ENCODE measurements around the gene RIMS4. TPM values are rescaled to one million over a fixed set of nuclear protein-coding genes. Genes with fewer than 3 reads are reported as not detected.

Gene RIMS4
- total RNA-seq (10 to 100 TPM in 2 of 7 donors, 1 to 10 TPM in 4, under 1 TPM in 1; 0.95 to 17.2 (median 6.8) TPM), polyA plus RNA-seq (1 to 10 TPM; 2.4 to 3.0 TPM)
- long read RNA-seq, donor 1, partial matches to known transcripts = 0 of 19 reads
- long read RNA-seq, donor 1, other reads (novel, unspliced or antisense) = 19 of 19 reads
- long read RNA-seq, donor 2, full-length matches to known transcripts = 8 of 8 reads
- long read RNA-seq, donor 2, partial matches to known transcripts = 0 of 8 reads
- long read RNA-seq, donor 2, other reads (novel, unspliced or antisense) = 0 of 8 reads
- long read RNA-seq, donor 3, full-length matches to known transcripts = 8 of 28 reads
- long read RNA-seq, donor 3, partial matches to known transcripts = 1 of 28 reads
- long read RNA-seq, donor 3, other reads (novel, unspliced or antisense) = 19 of 28 reads

DNA sequence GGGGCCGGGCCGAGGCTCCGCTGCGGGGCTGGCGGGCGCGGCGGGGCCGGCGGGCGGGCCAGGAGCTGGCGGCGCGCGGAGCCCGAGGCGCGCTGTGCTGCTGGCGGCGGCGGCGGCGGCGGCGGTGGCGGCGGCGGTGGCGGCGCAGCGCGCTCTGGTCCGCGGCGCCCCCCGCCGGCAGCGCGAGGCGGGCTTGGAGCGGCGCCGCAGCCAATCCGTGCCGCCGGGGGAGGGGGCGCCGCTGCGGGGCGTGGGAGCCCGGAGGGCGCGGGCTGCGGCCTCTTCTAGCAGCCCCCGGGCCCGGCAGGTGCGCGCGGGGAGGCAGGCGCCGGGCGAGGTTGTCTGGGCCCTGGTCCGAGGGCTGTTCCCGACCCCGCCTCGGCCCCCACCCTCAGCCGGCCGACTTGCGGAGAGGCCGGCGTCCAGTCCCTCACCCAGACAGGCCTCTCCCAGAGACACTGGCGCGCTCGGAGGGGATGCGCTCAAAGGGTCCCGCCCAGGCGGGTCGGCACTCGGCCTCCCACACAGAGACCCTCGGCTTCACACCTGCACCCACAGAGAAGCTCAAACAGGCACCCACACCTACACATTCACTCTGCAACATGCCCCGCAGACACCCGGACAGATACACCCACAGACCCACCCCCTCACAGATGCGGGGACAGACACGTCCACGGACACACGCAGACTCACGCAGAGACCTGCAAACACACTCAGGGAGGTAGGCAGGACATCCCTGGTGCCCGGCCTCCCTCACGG lies at the start of gene RIMS4:
TSS of gene RIMS4 (minus strand) at position 156 of the 759 bp plus-strand sequence. CDS start 275 bp downstream, outside the sequence.
- no peaks in the 10 kb centered on the region for H3K27me3 ChIP-seq
- no peak within 1 kb of the TSS for H3K27ac ChIP-seq
- 4 to 8% (median 4%) methylated on average over 42 to 75 of the region's 89 CpGs for WGBS, 3 donors
- H3K9me3 ChIP-seq = peaks cover 0 to 17% of the 10 kb centered on the region in 2 donors
- H3K36me3 ChIP-seq = no peaks in the 10 kb centered on the region
- H3K4me1 ChIP-seq (ENCODE audit: insufficient read depth) = no peaks in the 10 kb centered on the region
- no peak within 1 kb of the TSS for H3K4me3 ChIP-seq
- intact Hi-C loops (cut with DNase I) = no loop called here
- DNase-seq = peak in 2 of 5 donors; percentile 25 to 48
- TF ChIP-seq POLR2A (IDR thresholded peaks at IDR 0.05) (no peak), EP300 (IDR thresholded peaks at IDR 0.05) (no peak)

- H3K27me3 ChIP-seq = no peaks in the 10 kb centered on the region
- no peak for TF ChIP-seq EP300 (IDR thresholded peaks at IDR 0.05)
- TF ChIP-seq, protein P1, sequence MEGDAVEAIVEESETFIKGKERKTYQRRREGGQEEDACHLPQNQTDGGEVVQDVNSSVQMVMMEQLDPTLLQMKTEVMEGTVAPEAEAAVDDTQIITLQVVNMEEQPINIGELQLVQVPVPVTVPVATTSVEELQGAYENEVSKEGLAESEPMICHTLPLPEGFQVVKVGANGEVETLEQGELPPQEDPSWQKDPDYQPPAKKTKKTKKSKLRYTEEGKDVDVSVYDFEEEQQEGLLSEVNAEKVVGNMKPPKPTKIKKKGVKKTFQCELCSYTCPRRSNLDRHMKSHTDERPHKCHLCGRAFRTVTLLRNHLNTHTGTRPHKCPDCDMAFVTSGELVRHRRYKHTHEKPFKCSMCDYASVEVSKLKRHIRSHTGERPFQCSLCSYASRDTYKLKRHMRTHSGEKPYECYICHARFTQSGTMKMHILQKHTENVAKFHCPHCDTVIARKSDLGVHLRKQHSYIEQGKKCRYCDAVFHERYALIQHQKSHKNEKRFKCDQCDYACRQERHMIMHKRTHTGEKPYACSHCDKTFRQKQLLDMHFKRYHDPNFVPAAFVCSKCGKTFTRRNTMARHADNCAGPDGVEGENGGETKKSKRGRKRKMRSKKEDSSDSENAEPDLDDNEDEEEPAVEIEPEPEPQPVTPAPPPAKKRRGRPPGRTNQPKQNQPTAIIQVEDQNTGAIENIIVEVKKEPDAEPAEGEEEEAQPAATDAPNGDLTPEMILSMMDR (IDR thresholded peaks at IDR 0.05) = no peak
- no peak for TF ChIP-seq POLR2A (IDR thresholded peaks at IDR 0.05)
- intact Hi-C loops (cut with DNase I) = no loop called here
- H3K4me1 ChIP-seq (ENCODE audit: insufficient read depth) = peaks cover 4% of the 10 kb centered on the region
- H3K9me3 ChIP-seq = no peaks in the 10 kb centered on the region
- no peaks in the 10 kb centered on the region for H3K36me3 ChIP-seq
- no peak overlapping the region for H3K27ac ChIP-seq
- no peak overlapping the region for H3K4me3 ChIP-seq
- no peak for DNase-seq
Observed at GRCh38 chr20:44858606-44859360, 48.4 kb upstream of the RIMS4 start.

DNA sequence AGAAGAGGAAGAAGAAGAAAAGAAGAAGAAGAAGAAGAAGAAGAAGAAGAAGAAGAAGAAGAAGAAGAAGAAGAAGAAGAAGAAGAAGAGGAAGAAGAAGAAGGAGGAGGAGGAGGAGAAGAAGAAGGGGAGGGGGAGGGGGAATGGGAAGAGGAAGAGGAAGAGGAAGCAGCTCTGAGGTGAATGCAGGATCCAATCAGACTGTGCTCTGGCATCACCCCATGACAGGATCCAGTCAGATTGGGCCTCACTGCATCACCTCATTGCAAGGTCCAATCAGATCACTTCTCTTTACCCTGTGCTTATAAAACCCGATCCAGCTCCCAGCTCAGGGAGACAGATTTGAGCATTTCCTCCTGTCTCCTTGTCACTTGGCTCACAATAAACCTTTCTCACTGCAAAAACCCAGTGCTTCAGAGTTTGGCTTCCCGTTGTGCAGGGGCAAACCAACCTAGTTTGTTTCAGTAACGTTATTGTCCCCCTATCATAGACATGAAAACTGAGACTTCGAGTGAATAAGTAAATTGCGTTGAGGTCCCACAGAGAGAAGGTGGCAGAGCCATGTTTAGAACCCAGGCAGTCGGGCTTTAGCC lies 46.6 kb upstream of the RIMS4 start:
- Histone ChIP-seq H3K4me3 (no peak overlapping the region), H3K9me3 (no peaks in the 10 kb centered on the region), H3K27ac (no peak overlapping the region), H3K4me1 (ENCODE audit: insufficient read depth) (no peaks in the 10 kb centered on the region), H3K36me3 (no peaks in the 10 kb centered on the region), H3K27me3 (no peaks in the 10 kb centered on the region)
- WGBS, 3 donors = 76 to 81% (median 76%) methylated on average over 6 of the region's 6 CpGs
- intact Hi-C loops (cut with DNase I) = no loop called here
- no peak for DNase-seq
- TF ChIP-seq, protein P1 (IDR thresholded peaks at IDR 0.05) = no peak
- no peak for TF ChIP-seq POLR2A (IDR thresholded peaks at IDR 0.05)

DNA sequence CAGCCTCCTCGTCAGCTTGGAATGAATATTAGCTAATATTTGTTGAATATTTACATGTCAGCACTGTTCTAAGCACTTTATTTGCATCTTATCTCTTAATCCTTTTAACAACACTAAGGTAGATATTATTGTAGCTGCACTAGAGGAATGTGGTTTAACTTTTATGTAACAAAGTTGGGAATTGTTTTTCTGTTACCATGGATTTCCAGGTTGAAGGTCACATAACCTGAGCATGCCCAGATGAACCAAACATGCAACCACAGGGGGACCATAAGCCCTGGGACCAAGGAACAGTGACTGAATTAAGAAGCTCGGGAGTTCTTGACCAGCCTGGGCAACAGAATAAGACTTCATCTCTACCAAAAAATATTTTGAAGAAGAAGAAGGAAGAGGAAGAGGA lies 46.1 kb upstream of the RIMS4 start:
- H3K27ac ChIP-seq = no peak overlapping the region
- no peak for TF ChIP-seq EP300 (IDR thresholded peaks at IDR 0.05)
- no peak for TF ChIP-seq POLR2A (IDR thresholded peaks at IDR 0.05)
- TF ChIP-seq, protein P1 (IDR thresholded peaks at IDR 0.05) = no peak
- no peaks in the 10 kb centered on the region for H3K27me3 ChIP-seq
- no peak overlapping the region for H3K4me3 ChIP-seq
- 57 to 69% (median 58%) methylated on average over 2 of the region's 2 CpGs for WGBS, 3 donors
- DNase-seq = no peak
- no peaks in the 10 kb centered on the region for H3K4me1 ChIP-seq (ENCODE audit: insufficient read depth)
- intact Hi-C loops (cut with DNase I) = no loop called here
- H3K9me3 ChIP-seq = no peaks in the 10 kb centered on the region
- H3K36me3 ChIP-seq = no peaks in the 10 kb centered on the region

Data from ovary (tissue), 10 donors.